Endothelial cell (in vitro differentiated cells): ENCODE data around the gene PAPOLA. TPM values are rescaled to one million over a fixed set of nuclear protein-coding genes. Genes with fewer than 3 reads are reported as not detected.

ENCODE experiments used
- DNase-seq: peaks from one replicate; pipeline ENCODE4 v3.0.0; 2021; ENCODE audit warnings: low spot score
- H3K27ac Mint-ChIP-seq: one replicate; pipeline ENCODE4 v1.8.0; 2021; ENCODE audit warnings: mixed read lengths, inconsistent platforms; ENCODE audit not compliant: unreplicated experiment
- H3K27me3 Mint-ChIP-seq: one replicate; pipeline ENCODE4 v1.8.0; 2021; ENCODE audit warnings: mild to moderate bottlenecking, moderate library complexity, mixed read lengths, inconsistent platforms; ENCODE audit not compliant: unreplicated experiment
- H3K36me3 Mint-ChIP-seq: one replicate; pipeline ENCODE4 v1.8.0; 2021; ENCODE audit warnings: mild to moderate bottlenecking, low read depth, mixed read lengths, inconsistent platforms; ENCODE audit not compliant: unreplicated experiment
- H3K4me1 Mint-ChIP-seq: one replicate; pipeline ENCODE4 v1.8.0; 2021; ENCODE audit warnings: mild to moderate bottlenecking, mixed read lengths, inconsistent platforms; ENCODE audit not compliant: unreplicated experiment
- H3K4me3 Mint-ChIP-seq: one replicate; pipeline ENCODE4 v1.8.0; 2021; ENCODE audit warnings: mild to moderate bottlenecking, mixed read lengths, inconsistent platforms; ENCODE audit not compliant: unreplicated experiment
- H3K9me3 Mint-ChIP-seq: one replicate; pipeline ENCODE4 v1.8.0; 2021; ENCODE audit warnings: mixed read lengths, inconsistent platforms; ENCODE audit not compliant: unreplicated experiment
- total RNA-seq: library from RNA; stranded (reverse); fragmentation: NEBNext Ultra II Directional; extraction: Animal tissue kit (Norgen Biotek cat#: 25700); gene quantifications from one replicate; pipeline ENCODE4 v1.2.1, GENCODE V29; 2021; ENCODE audit not compliant: unreplicated experiment
- TF ChIP-seq, protein P1 (sequence below): fragments of 200-600 bp; sonication (generic); IDR thresholded peaks from one replicate; pipeline ENCODE4 v1.5.0; 2021; ENCODE audit warnings: antibody characterized with exemption; ENCODE audit not compliant: unreplicated experiment

The PAPOLA gene
- total RNA-seq, 1 donor from 2014 or later = 161 TPM

DNA sequence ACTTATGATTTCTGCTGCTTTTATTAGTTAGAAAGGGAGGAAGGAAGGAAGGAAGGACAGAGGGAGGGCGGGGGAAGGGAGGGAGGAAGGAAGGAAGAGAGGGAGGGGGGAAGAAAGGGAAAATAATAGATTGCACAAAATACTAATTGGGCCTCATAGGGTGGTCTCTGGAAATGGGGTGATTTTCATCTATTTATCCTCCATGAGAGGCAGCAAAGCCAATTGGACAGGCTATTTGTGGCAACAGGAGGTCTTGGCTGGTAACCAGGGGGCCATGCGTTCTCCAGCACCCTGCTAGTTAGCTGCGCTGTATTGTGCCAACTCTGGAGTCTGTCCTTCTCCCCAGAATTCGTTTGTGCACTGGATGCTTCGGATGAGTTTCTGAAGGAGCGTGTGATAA lies 24.1 kb upstream of the PAPOLA start:
- TF ChIP-seq, protein P1, sequence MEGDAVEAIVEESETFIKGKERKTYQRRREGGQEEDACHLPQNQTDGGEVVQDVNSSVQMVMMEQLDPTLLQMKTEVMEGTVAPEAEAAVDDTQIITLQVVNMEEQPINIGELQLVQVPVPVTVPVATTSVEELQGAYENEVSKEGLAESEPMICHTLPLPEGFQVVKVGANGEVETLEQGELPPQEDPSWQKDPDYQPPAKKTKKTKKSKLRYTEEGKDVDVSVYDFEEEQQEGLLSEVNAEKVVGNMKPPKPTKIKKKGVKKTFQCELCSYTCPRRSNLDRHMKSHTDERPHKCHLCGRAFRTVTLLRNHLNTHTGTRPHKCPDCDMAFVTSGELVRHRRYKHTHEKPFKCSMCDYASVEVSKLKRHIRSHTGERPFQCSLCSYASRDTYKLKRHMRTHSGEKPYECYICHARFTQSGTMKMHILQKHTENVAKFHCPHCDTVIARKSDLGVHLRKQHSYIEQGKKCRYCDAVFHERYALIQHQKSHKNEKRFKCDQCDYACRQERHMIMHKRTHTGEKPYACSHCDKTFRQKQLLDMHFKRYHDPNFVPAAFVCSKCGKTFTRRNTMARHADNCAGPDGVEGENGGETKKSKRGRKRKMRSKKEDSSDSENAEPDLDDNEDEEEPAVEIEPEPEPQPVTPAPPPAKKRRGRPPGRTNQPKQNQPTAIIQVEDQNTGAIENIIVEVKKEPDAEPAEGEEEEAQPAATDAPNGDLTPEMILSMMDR = no peak
- no peaks in the 10 kb centered on the region for H3K9me3 Mint-ChIP-seq
- H3K4me1 Mint-ChIP-seq = peaks cover 8% of the 10 kb centered on the region
- no peak overlapping the region for H3K27ac Mint-ChIP-seq
- H3K27me3 Mint-ChIP-seq = no peaks in the 10 kb centered on the region
- DNase-seq = no peak
- H3K4me3 Mint-ChIP-seq = no peak overlapping the region
- no peaks in the 10 kb centered on the region for H3K36me3 Mint-ChIP-seq

DNA sequence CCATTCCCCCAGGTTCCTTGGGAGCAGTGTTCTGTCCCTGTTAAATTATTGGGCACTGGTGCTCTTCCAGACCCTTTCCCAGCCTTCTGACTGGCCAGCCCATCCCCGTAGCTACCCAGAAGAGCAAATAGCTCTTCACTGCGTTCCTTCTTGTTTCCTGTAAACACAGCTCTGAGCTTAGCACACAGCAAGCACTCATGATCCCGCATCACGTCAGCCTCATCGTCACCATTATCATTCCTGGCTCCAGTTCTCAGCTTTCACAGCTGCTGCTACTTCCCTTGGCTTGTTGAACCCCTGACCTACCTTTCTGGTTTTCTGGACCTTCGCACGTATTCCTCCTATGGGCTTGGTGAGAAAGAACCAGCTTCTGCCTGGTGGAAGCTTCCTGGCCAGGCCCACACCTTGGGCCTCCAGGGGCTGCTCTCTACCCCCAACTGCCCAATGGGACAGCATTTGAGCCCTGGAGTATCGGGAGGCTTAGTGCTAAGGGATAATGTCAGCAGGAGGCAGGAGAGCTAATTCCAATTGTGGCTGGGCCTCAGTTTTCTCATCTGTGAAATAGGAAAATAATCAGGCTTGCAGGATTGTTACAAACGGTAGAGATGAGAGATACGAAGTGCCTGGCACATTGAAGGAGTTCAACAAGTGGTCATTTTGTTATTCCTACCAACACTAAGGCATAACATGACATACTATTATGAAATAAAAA lies 22.6 kb upstream of the PAPOLA start:
- H3K4me3 Mint-ChIP-seq = no peak overlapping the region
- no peak overlapping the region for H3K27ac Mint-ChIP-seq
- no peaks in the 10 kb centered on the region for H3K9me3 Mint-ChIP-seq
- H3K36me3 Mint-ChIP-seq = no peaks in the 10 kb centered on the region
- H3K27me3 Mint-ChIP-seq = no peaks in the 10 kb centered on the region
- peaks cover 8% of the 10 kb centered on the region for H3K4me1 Mint-ChIP-seq
- DNase-seq = no peak
- TF ChIP-seq, protein P1 = no peak

DNA sequence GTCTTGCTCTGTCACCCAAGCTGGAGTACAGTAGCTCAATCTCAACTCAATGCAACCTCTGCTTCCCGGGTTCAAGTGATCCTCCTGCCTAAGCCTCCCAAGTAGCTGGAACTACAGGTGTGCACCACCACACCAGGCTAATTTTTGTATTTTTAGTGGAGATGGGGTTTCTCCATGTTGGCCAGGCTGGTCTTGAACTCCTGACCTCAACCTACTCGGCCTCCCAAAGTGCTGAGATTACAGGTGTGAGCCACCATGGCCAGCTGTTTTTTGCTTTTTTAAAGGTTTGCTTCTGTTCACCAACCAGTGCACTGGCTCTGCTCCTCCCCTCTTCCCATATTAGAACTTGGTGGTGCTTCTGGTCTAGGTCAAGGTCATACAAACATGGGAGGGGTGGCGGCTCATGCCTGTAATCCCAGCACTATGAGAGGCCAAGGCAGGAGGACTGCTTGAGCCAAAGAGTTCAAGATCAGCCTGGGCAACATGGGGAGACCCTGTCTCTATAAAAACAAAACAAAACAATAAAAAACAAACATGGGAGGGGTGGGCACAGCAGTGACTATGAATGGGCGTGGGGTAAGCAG lies 20.4 kb upstream of the PAPOLA start:
- no peaks in the 10 kb centered on the region for H3K36me3 Mint-ChIP-seq
- DNase-seq = no peak
- H3K9me3 Mint-ChIP-seq = no peaks in the 10 kb centered on the region
- no peaks in the 10 kb centered on the region for H3K27me3 Mint-ChIP-seq
- no peak overlapping the region for H3K27ac Mint-ChIP-seq
- peaks cover 8% of the 10 kb centered on the region for H3K4me1 Mint-ChIP-seq
- H3K4me3 Mint-ChIP-seq = no peak overlapping the region
- TF ChIP-seq, protein P1 = no peak

DNA sequence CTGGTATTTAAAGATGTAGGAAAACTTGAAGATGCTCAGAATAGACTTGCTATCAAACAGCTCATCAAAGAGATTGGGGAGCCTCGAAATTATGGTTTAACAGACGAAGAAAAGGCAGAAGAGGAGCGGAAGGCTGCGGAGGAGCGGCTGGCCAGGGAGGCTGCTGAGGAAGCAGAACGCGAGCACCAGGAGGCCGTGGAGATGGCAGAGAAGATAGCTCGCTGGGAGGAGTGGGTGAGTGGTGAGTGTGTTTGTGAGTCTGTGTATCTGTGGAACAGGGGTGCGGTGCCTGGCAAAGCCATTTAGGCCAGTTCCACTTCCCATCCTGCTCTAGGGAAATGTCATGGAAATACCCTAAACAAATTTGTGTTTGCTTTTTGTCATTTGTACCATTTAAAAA lies 19.2 kb upstream of the PAPOLA start:
- TF ChIP-seq, protein P1 = no peak

DNA sequence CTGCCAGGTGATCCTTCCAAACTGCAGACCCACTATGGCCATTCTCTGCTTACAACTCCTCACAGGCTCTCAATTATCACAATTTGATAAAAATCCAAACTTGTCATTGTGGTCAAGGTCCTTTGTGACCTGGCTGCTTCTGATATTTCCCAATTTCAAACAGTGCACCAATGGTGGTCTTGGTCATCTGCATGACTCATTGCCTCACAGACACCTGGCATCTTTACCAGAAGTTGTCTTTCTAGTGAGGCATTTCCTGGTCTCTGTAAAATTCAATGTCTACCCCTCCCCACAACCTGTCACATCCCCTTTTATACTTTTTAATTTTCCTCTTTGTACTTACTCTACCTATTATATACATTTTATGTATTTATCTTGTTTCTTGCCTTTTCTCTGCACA lies 17.8 kb upstream of the PAPOLA start:
- Mint-ChIP-seq H3K36me3 (no peaks in the 10 kb centered on the region), H3K4me3 (no peak overlapping the region), H3K27me3 (no peaks in the 10 kb centered on the region), H3K4me1 (no peaks in the 10 kb centered on the region), H3K9me3 (no peaks in the 10 kb centered on the region), H3K27ac (no peak overlapping the region)
- TF ChIP-seq, protein P1 = no peak
- no peak for DNase-seq

More for the DNA sequence above, 19.2 kb upstream of the PAPOLA start:
- Mint-ChIP-seq H3K9me3 (no peaks in the 10 kb centered on the region), H3K27me3 (no peaks in the 10 kb centered on the region), H3K4me3 (no peak overlapping the region), H3K4me1 (peaks cover 4% of the 10 kb centered on the region), H3K36me3 (no peaks in the 10 kb centered on the region), H3K27ac (no peak overlapping the region)
- DNase-seq = no peak
